Chondrocyte (in vitro differentiated cells): ENCODE data around the gene SSU72. TPM values are rescaled to one million over a fixed set of nuclear protein-coding genes. Genes with fewer than 3 reads are reported as not detected.
A peak's percentile ranks its signal among the peaks of the same experiment; 100 is the strongest.

Source experiments
- DNase-seq: peaks from one replicate; pipeline ENCODE4 v3.0.0; 2021; ENCODE audit warnings: mixed read lengths, low spot score
- H3K27ac Mint-ChIP-seq: one replicate; pipeline ENCODE4 v1.8.0; 2021; ENCODE audit warnings: mild to moderate bottlenecking, moderate library complexity, mixed read lengths; ENCODE audit not compliant: unreplicated experiment
- H3K27me3 Mint-ChIP-seq: 2 replicates; pipeline ENCODE4 v1.8.0; 2021; ENCODE audit warnings: low read depth, mixed read lengths
- H3K36me3 Mint-ChIP-seq: 2 replicates; pipeline ENCODE4 v1.8.0; 2021; ENCODE audit warnings: low read depth, mixed read lengths
- H3K4me1 Mint-ChIP-seq: 2 replicates; pipeline ENCODE4 v1.8.0; 2021; ENCODE audit warnings: low read depth, mild to moderate bottlenecking, mixed read lengths
- H3K4me3 Mint-ChIP-seq: one replicate; pipeline ENCODE4 v1.8.0; 2021; ENCODE audit warnings: mild to moderate bottlenecking, moderate library complexity, mixed read lengths; ENCODE audit not compliant: unreplicated experiment
- H3K9me3 Mint-ChIP-seq: 2 replicates; pipeline ENCODE4 v1.8.0; 2021; ENCODE audit warnings: low read depth, mixed read lengths
- CTCF ChIP-seq: fragments of 200-600 bp; sonication (generic); IDR thresholded peaks from 2 replicates; pipeline ENCODE4 v1.5.0; 2021; ENCODE audit warnings: antibody characterized with exemption, mild to moderate bottlenecking, moderate library complexity
- long read RNA-seq: library from polyadenylated mRNA; stranded (forward); transcript quantifications from one replicate; pipeline ENCODE4 v2.0.0, GENCODE V29; 2021
- total RNA-seq: library from RNA; stranded (reverse); gene quantifications from 3 replicates; pipeline ENCODE4 v1.2.1, GENCODE V29; 2021

Gene SSU72
- total RNA-seq: 99.7 to 129 TPM (median 100 TPM) in 3 replicates
- long read RNA-seq, full-length matches to known transcripts: 202 of 212 reads
- long read RNA-seq, partial matches to known transcripts: 7 of 212 reads
- long read RNA-seq, other reads (novel, unspliced or antisense): 3 of 212 reads

- no peak for DNase-seq
- no peaks in the 10 kb centered on the region for H3K9me3 Mint-ChIP-seq
- H3K36me3 Mint-ChIP-seq: peaks cover 5% of the 10 kb centered on the region
- TF ChIP-seq CTCF: no peak
- peaks cover 29% of the 10 kb centered on the region for H3K4me1 Mint-ChIP-seq
- H3K4me3 Mint-ChIP-seq: peak within 1 kb of the TSS; percentile 93
- peak within 1 kb of the TSS; percentile 99 for H3K27ac Mint-ChIP-seq
- H3K27me3 Mint-ChIP-seq: no peaks in the 10 kb centered on the region
These were observed at the start of gene SSU72 for GRCh38 chr1:1574721-1575537. TSS of gene SSU72 (minus strand) at chr1:1574863. CDS start at chr1:1574557, 306 bp downstream.

- no peak for TF ChIP-seq CTCF
- no peaks in the 10 kb centered on the region for H3K27me3 Mint-ChIP-seq
- peaks cover 2% of the 10 kb centered on the region for H3K4me1 Mint-ChIP-seq
- no peak for DNase-seq
- no peak overlapping the region for H3K27ac Mint-ChIP-seq
- no peaks in the 10 kb centered on the region for H3K9me3 Mint-ChIP-seq
- H3K4me3 Mint-ChIP-seq: no peak overlapping the region
- peaks cover under 1% of the 10 kb centered on the region for H3K36me3 Mint-ChIP-seq
These were observed 49.2 kb upstream of the SSU72 start for GRCh38 chr1:1623631-1624442.

- H3K36me3 Mint-ChIP-seq: peaks cover 1% of the 10 kb centered on the region
- no peaks in the 10 kb centered on the region for H3K9me3 Mint-ChIP-seq
- TF ChIP-seq CTCF: no peak
- DNase-seq: no peak
- H3K27me3 Mint-ChIP-seq: no peaks in the 10 kb centered on the region
- no peak overlapping the region for H3K4me3 Mint-ChIP-seq
- no peak overlapping the region for H3K27ac Mint-ChIP-seq
- peaks cover 2% of the 10 kb centered on the region for H3K4me1 Mint-ChIP-seq
These were observed 48.5 kb upstream of the SSU72 start for GRCh38 chr1:1623181-1623630.

GRCh38 chr1:1622788-1623094 is 48.1 kb upstream of the SSU72 start:
- no peak for TF ChIP-seq CTCF
- no peaks in the 10 kb centered on the region for H3K27me3 Mint-ChIP-seq
- H3K36me3 Mint-ChIP-seq: peaks cover 1% of the 10 kb centered on the region
- no peak overlapping the region for H3K4me3 Mint-ChIP-seq
- DNase-seq: no peak
- H3K9me3 Mint-ChIP-seq: no peaks in the 10 kb centered on the region
- no peak overlapping the region for H3K27ac Mint-ChIP-seq
- peaks cover 3% of the 10 kb centered on the region for H3K4me1 Mint-ChIP-seq

GRCh38 chr1:1622010-1622787 is 47.5 kb upstream of the SSU72 start:
- no peak for DNase-seq

More at GRCh38 chr1:1622010-1622787, 47.5 kb upstream of the SSU72 start:
- peaks cover 1% of the 10 kb centered on the region for H3K36me3 Mint-ChIP-seq
- H3K27ac Mint-ChIP-seq: no peak overlapping the region
- H3K27me3 Mint-ChIP-seq: no peaks in the 10 kb centered on the region
- no peak overlapping the region for H3K4me3 Mint-ChIP-seq
- H3K4me1 Mint-ChIP-seq: peaks cover 9% of the 10 kb centered on the region
- no peak for TF ChIP-seq CTCF
- H3K9me3 Mint-ChIP-seq: no peaks in the 10 kb centered on the region
